Nucleus accumbens (tissue), 56 donors: Measurements from ENCODE around the gene BEND6.

Experiments
- DNase-seq, 56 donors: peaks; one replicate each; lab custom pipeline; 2025; lab: John Stamatoyannopoulos, UW

Gene BEND6

GRCh38 chr6:56954403-56955170, at the start of gene BEND6:
TSS of gene BEND6 (plus strand) at chr6:56955107. CDS start at chr6:56981811, 26,704 bp downstream.
- DNase-seq = peak in 54 of 56 donors; percentile 49 to 96 (median 81)

GRCh38 chr6:56905378-56905777, 49.5 kb upstream of the BEND6 start:
- DNase-seq = no peak

GRCh38 chr6:56906752-56907151, 48.2 kb upstream of the BEND6 start:
- DNase-seq = no peak

- no peak for DNase-seq
These were observed 45.6 kb upstream of the BEND6 start for GRCh38 chr6:56909115-56909907.

- DNase-seq = no peak
These were observed 43.1 kb upstream of the BEND6 start for GRCh38 chr6:56911847-56912246.

GRCh38 chr6:56913285-56914074, 41.4 kb upstream of the BEND6 start:
- DNase-seq = no peak

- peak in 46 of 56 donors; percentile 11 to 84 (median 39) for DNase-seq
These were observed 39.9 kb upstream of the BEND6 start for GRCh38 chr6:56914798-56915658.

- DNase-seq = no peak
These were observed 39.1 kb upstream of the BEND6 start for GRCh38 chr6:56915832-56916231.

- no peak for DNase-seq
These were observed 37.9 kb upstream of the BEND6 start for GRCh38 chr6:56916849-56917551.

GRCh38 chr6:56922645-56923044, 32.3 kb upstream of the BEND6 start:
- no peak for DNase-seq

DNA sequence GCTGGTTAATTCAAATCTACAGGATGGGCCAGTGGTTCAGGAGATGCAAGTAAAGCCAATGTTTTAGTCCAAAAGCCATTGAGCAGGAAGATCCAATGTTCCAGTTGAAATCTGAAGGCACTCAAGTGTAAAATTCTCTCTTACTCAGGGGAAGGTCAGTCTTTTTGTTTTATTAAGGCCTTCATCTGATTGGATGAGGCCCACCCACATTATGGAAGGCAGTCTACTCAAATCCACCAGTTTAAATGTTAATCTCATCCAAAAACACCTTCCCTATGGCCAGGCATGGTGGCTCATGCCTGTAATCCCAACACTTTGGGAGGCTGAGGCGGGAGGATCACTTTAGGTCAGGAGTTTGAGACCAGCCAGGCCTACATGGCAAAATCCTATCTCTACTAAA, 31.3 kb upstream of the BEND6 start:
- no peak for DNase-seq

- DNase-seq = no peak
These were observed 27.1 kb upstream of the BEND6 start for GRCh38 chr6:56927538-56928453.

DNA sequence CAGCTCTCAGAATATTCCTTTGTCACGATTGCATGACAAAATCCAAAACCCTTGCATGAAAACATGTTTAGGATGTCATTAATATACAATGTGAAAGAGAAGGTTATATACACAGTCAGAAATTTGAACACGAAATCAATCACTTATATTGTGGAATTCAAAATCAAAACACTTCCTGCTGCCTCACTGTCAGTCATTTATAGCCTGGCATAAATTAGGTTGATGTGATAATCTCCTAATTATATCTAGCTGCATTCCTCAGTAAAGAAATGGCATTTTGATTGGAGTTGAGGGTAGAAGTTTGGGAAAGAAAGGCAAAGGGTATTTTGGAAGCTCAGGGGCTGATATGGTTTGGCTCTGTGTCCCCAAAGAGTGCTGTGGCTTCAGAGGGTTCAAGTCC, 24.1 kb upstream of the BEND6 start:
- DNase-seq = no peak

- DNase-seq = no peak
These were observed 21.9 kb upstream of the BEND6 start for GRCh38 chr6:56932910-56933477.

GRCh38 chr6:56933650-56934049, 21.3 kb upstream of the BEND6 start:
- no peak for DNase-seq

GRCh38 chr6:56934876-56935275, 20.0 kb upstream of the BEND6 start:
- peak in 2 of 56 donors; percentile 3 to 21 for DNase-seq

- DNase-seq = no peak
These were observed 18.4 kb upstream of the BEND6 start for GRCh38 chr6:56936466-56936865.

GRCh38 chr6:56938649-56939191, 16.2 kb upstream of the BEND6 start:
- DNase-seq = peak in 3 of 56 donors; percentile 21 to 83 (median 30)
